HepG2 (cell line): ENCODE measurements around the gene CEP44.

Source experiments
- EHMT2 ChIP-seq: fragments of 200-600 bp; sonication (generic); IDR thresholded peaks from 2 replicates; pipeline ENCODE4 v1.7.0; 2017; ENCODE audit warnings: antibody characterized with exemption, low read depth, low read length, borderline replicate concordance
- KDM2A ChIP-seq: sonication (generic); formaldehyde crosslinking; IDR thresholded peaks from 2 replicates; pipeline ENCODE4 v1.4.0; 2020; ENCODE audit warnings: low read depth, missing genetic modification reagents, borderline replicate concordance
- MTA3 ChIP-seq: sonication (generic); formaldehyde crosslinking; IDR thresholded peaks from 2 replicates; pipeline ENCODE4 v1.4.0; 2020; ENCODE audit warnings: missing genetic modification reagents
- POLR2A ChIP-seq, 2 experiments: IDR thresholded peaks; 2 replicates each; pipeline ENCODE4 v1.6.1; 2011; ENCODE audit warnings: low read depth in 2 of 2, low read length in 2 of 2, mild to moderate bottlenecking in 1 of 2, moderate library complexity in 1 of 2; ENCODE audit not compliant: insufficient read depth in 1 of 2
- SATB2 ChIP-seq: sonication (generic); formaldehyde crosslinking; IDR thresholded peaks from 2 replicates; pipeline ENCODE4 v1.5.0; 2020; ENCODE audit warnings: missing genetic modification reagents
- ZNF280D ChIP-seq: sonication (generic); formaldehyde crosslinking; IDR thresholded peaks from 2 replicates; pipeline ENCODE4 v1.5.1; 2020; ENCODE audit warnings: mild to moderate bottlenecking, missing genetic modification reagents
- ZNF33A ChIP-seq: sonication (generic); formaldehyde crosslinking; IDR thresholded peaks from 2 replicates; pipeline ENCODE4 v1.5.1; 2020; ENCODE audit warnings: missing genetic modification reagents, mild to moderate bottlenecking, moderate library complexity, borderline replicate concordance
- TF ChIP-seq, protein P1 (sequence below): sonication (generic); formaldehyde crosslinking; IDR thresholded peaks from 2 replicates; pipeline ENCODE4 v1.4.0; 2020; ENCODE audit warnings: missing genetic modification reagents

GRCh38 chr4:174378951-174379350, 95.2 kb downstream of the CEP44 start:
- TF ChIP-seq MTA3 (CRISPR knock-in tag): no peak
- no peak for TF ChIP-seq SATB2 (CRISPR knock-in tag)
- no peak for TF ChIP-seq POLR2A (IDR thresholded peaks at IDR 0.05; ENCODE audit: insufficient read depth in 1 of 2, low read depth in 2 of 2, low read length in 2 of 2)
- no peak for TF ChIP-seq ZNF280D (CRISPR knock-in tag)
- no peak for TF ChIP-seq EHMT2
- TF ChIP-seq KDM2A (CRISPR knock-in tag): no peak
- TF ChIP-seq, protein P1, sequence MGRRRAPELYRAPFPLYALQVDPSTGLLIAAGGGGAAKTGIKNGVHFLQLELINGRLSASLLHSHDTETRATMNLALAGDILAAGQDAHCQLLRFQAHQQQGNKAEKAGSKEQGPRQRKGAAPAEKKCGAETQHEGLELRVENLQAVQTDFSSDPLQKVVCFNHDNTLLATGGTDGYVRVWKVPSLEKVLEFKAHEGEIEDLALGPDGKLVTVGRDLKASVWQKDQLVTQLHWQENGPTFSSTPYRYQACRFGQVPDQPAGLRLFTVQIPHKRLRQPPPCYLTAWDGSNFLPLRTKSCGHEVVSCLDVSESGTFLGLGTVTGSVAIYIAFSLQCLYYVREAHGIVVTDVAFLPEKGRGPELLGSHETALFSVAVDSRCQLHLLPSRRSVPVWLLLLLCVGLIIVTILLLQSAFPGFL (CRISPR knock-in tag): no peak
- no peak for TF ChIP-seq ZNF33A (CRISPR knock-in tag)
